T-helper 1 cell treated with Interleukin-12 subunit alpha and Interleukin-12 subunit beta and Interleukin-4 antibody, amounts not matched to agents 30 μg/mL and 1 μg/mL, for 36 hours (primary cell): ENCODE measurements around the gene CHST4.
"Not testable (repeated sequence)": the region's sequence is repeated elsewhere in the genome, so short reads cannot be mapped to it uniquely, and the experiment has no call there.

ENCODE experiments used
- H3K27ac Mint-ChIP-seq: one replicate; pipeline ENCODE4 v1.8.0; 2021; ENCODE audit warnings: mild to moderate bottlenecking, mixed read lengths
- H3K27me3 Mint-ChIP-seq: one replicate; pipeline ENCODE4 v1.8.0; 2021; ENCODE audit warnings: low read depth, mixed read lengths
- H3K36me3 Mint-ChIP-seq: one replicate; pipeline ENCODE4 v1.8.0; 2021; ENCODE audit warnings: low read depth, mixed read lengths
- H3K4me1 Mint-ChIP-seq: one replicate; pipeline ENCODE4 v1.8.0; 2021; ENCODE audit warnings: low read depth, mixed read lengths
- H3K4me3 Mint-ChIP-seq: one replicate; pipeline ENCODE4 v1.8.0; 2021; ENCODE audit warnings: mild to moderate bottlenecking, moderate library complexity, mixed read lengths
- H3K9me3 Mint-ChIP-seq: one replicate; pipeline ENCODE4 v1.8.0; 2021; ENCODE audit warnings: mixed read lengths

The CHST4 gene

GRCh38 chr16:71572497-71573116 is 46.4 kb downstream of the CHST4 start:
- Mint-ChIP-seq H3K9me3 (no peaks in the 10 kb centered on the region), H3K4me3 (no peak overlapping the region)

GRCh38 chr16:71573387-71574094 is 47.3 kb downstream of the CHST4 start:
- Mint-ChIP-seq H3K4me3 (no peak overlapping the region), H3K27ac (no peak overlapping the region), H3K9me3 (no peaks in the 10 kb centered on the region), H3K4me1 (no peaks in the 10 kb centered on the region), H3K27me3 (peaks cover 8% of the 10 kb centered on the region), H3K36me3 (no peaks in the 10 kb centered on the region)

More at GRCh38 chr16:71572497-71573116, 46.4 kb downstream of the CHST4 start:
- Mint-ChIP-seq H3K4me1 (no peaks in the 10 kb centered on the region), H3K36me3 (no peaks in the 10 kb centered on the region), H3K27ac (no peak overlapping the region), H3K27me3 (peaks cover 7% of the 10 kb centered on the region)

GRCh38 chr16:71574702-71575101 is 48.5 kb downstream of the CHST4 start:
- H3K4me3 Mint-ChIP-seq: no peak overlapping the region
- peaks cover 8% of the 10 kb centered on the region for H3K27me3 Mint-ChIP-seq
- H3K27ac Mint-ChIP-seq: no peak overlapping the region
- H3K9me3 Mint-ChIP-seq: no peaks in the 10 kb centered on the region
- no peaks in the 10 kb centered on the region for H3K36me3 Mint-ChIP-seq
- H3K4me1 Mint-ChIP-seq: no peaks in the 10 kb centered on the region

GRCh38 chr16:71576971-71577370 is 50.7 kb downstream of the CHST4 start, which contains the start of gene TAT:
TSS of gene TAT (minus strand) at chr16:71577092. CDS start at chr16:71576415, 677 bp downstream.
- H3K4me3 Mint-ChIP-seq: no peak within 1 kb of the TSS
- no peaks in the 10 kb centered on the region for H3K4me1 Mint-ChIP-seq
- H3K27me3 Mint-ChIP-seq: peaks cover 8% of the 10 kb centered on the region
- H3K36me3 Mint-ChIP-seq: no peaks in the 10 kb centered on the region
- no peaks in the 10 kb centered on the region for H3K9me3 Mint-ChIP-seq
- no peak within 1 kb of the TSS for H3K27ac Mint-ChIP-seq

- peaks cover 11% of the 10 kb centered on the region for H3K27me3 Mint-ChIP-seq
- not testable (repeated sequence) for H3K27ac Mint-ChIP-seq, H3K9me3 Mint-ChIP-seq, H3K36me3 Mint-ChIP-seq, H3K4me1 Mint-ChIP-seq, H3K4me3 Mint-ChIP-seq
Measured at GRCh38 chr16:71582553-71582848, 56.3 kb downstream of the CHST4 start.

GRCh38 chr16:71584543-71585317 is 58.5 kb downstream of the CHST4 start:
- Mint-ChIP-seq H3K4me3 (no peak overlapping the region), H3K36me3 (no peaks in the 10 kb centered on the region), H3K9me3 (no peaks in the 10 kb centered on the region), H3K4me1 (no peaks in the 10 kb centered on the region), H3K27ac (no peak overlapping the region), H3K27me3 (peaks cover 9% of the 10 kb centered on the region)

- Mint-ChIP-seq H3K36me3 (no peaks in the 10 kb centered on the region), H3K4me3 (no peak overlapping the region), H3K27ac (no peak overlapping the region), H3K9me3 (no peaks in the 10 kb centered on the region), H3K27me3 (peaks cover 11% of the 10 kb centered on the region), H3K4me1 (no peaks in the 10 kb centered on the region)
Measured at GRCh38 chr16:71585318-71585703, 59.1 kb downstream of the CHST4 start.
